GM23248 (cell line): ENCODE data around the gene VAMP2.

Experiments used
- EZH2 ChIP-seq: fragments of 200-600 bp; sonication (generic); IDR thresholded peaks from 2 replicates; pipeline ENCODE4 v1.6.1; 2018; ENCODE audit warnings: antibody characterized with exemption, mild to moderate bottlenecking; ENCODE audit not compliant: insufficient read depth, poor library complexity, severe bottlenecking
- EZH2phosphoT487 ChIP-seq: fragments of 200-600 bp; sonication (generic); IDR thresholded peaks from 2 replicates; pipeline ENCODE4 v1.6.1; 2018; ENCODE audit warnings: antibody characterized with exemption, moderate library complexity, mild to moderate bottlenecking, low read depth; ENCODE audit not compliant: insufficient read depth

GRCh38 chr17:8128125-8128784, 34.5 kb downstream of the VAMP2 start:
- TF ChIP-seq EZH2 (no peak), EZH2phosphoT487 (no peak)
